Karpas-422 (cell line): ENCODE measurements around the gene C2orf76. TPM values are rescaled to one million over a fixed set of nuclear protein-coding genes. Genes with fewer than 3 reads are reported as not detected.
"Not testable (repeated sequence)": the region's sequence is repeated elsewhere in the genome, so short reads cannot be mapped to it uniquely, and the experiment has no call there.

Source experiments
- DNase-seq: peaks from one replicate; pipeline ENCODE4 v3.0.0-alpha.2; 2015
- H2AFZ ChIP-seq: fragments of 200-600 bp; sonication (generic); 2 replicates; pipeline ENCODE4 v1.6.1; 2014; ENCODE audit warnings: antibody characterized with exemption, low read length, mixed read lengths
- H3K27ac ChIP-seq: fragments of 200-600 bp; sonication (generic); 2 replicates; pipeline ENCODE4 v1.5.1; 2014; ENCODE audit warnings: mild to moderate bottlenecking, low read length, moderate library complexity
- H3K27me3 ChIP-seq: fragments of 200-600 bp; sonication (generic); 2 replicates; pipeline ENCODE4 v1.6.1; 2014; ENCODE audit warnings: low read length, mixed read lengths
- H3K36me3 ChIP-seq: fragments of 200-600 bp; sonication (generic); 2 replicates; pipeline ENCODE4 v1.6.1; 2014; ENCODE audit warnings: low read length, mixed read lengths; ENCODE audit not compliant: insufficient read depth
- H3K4me1 ChIP-seq: fragments of 200-600 bp; sonication (generic); 2 replicates; pipeline ENCODE4 v1.6.1; 2014; ENCODE audit warnings: mild to moderate bottlenecking, low read length, mixed read lengths
- H3K4me2 ChIP-seq: fragments of 200-600 bp; sonication (generic); 2 replicates; pipeline ENCODE4 v1.6.1; 2014; ENCODE audit warnings: low read length, low read depth, mild to moderate bottlenecking; ENCODE audit not compliant: poor library complexity, severe bottlenecking
- H3K4me3 ChIP-seq: fragments of 200-600 bp; sonication (generic); 2 replicates; pipeline ENCODE4 v1.5.1; 2014; ENCODE audit warnings: mild to moderate bottlenecking, antibody characterized with exemption, low read length, mixed read lengths
- H3K79me2 ChIP-seq: fragments of 200-600 bp; sonication (generic); 2 replicates; pipeline ENCODE4 v1.6.1; 2014; ENCODE audit warnings: mild to moderate bottlenecking, low read length, mixed read lengths
- H3K9ac ChIP-seq: fragments of 200-600 bp; sonication (generic); 2 replicates; pipeline ENCODE4 v1.6.0; 2014; ENCODE audit warnings: low read length
- H3K9me2 ChIP-seq: fragments of 200-600 bp; sonication (generic), shearing (Covaris generic); replicated peaks from 2 replicates; pipeline ENCODE4 v1.6.0; 2014; ENCODE audit warnings: mild to moderate bottlenecking, low read length, moderate library complexity; ENCODE audit not compliant: insufficient read depth
- H3K9me3 ChIP-seq: fragments of 300-700, 200-600 bp; sonication (generic); 2 replicates; pipeline ENCODE4 v1.6.1; 2014; ENCODE audit warnings: low read length, mixed read lengths
- H4K20me1 ChIP-seq: fragments of 200-600 bp; sonication (generic); 2 replicates; pipeline ENCODE4 v1.6.1; 2014; ENCODE audit warnings: mild to moderate bottlenecking, antibody characterized with exemption, low read length, low read depth; ENCODE audit not compliant: insufficient read depth
- total RNA-seq: library from RNA; depleted of rRNA; stranded (reverse); fragments of >200 nt; shearing (Covaris generic); gene quantifications from 2 replicates; pipeline ENCODE4 v1.2.3, GENCODE V29; 2014; ENCODE audit warnings: low replicate concordance

Gene C2orf76
- total RNA-seq, 1 experiment from 2014 or later, result 6.6 TPM

DNA sequence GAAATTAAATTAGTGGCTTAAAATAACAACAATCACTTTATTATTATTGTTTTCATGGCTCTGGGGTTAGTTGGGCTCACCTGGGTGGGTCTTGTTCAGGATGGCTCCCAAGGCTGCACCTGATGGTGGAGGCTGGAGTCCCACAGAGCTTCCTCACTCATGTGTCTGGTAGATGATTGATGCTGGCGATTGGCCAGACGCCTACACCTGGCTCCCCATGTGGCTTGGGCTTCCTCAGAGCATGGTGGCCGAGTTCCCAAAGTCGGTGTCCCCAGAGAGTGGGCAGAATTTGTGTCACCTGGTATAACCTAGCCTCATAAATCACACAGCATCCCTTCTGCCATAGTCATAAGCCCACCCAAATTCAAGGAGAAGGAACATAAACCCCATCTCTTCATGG is 18.3 kb upstream of the C2orf76 start:
- Histone ChIP-seq H3K4me3 (no peak overlapping the region), H3K4me2 (no peak overlapping the region), H3K9me3 (no peaks in the 10 kb centered on the region), H3K9me2 (no peaks in the 10 kb centered on the region), H3K27me3 (no peaks in the 10 kb centered on the region), H3K27ac (no peak overlapping the region), H3K36me3 (no peaks in the 10 kb centered on the region), H3K4me1 (0 out of 2 replicates have a peak, but pooled peaks cover 3% of the 10 kb centered on the region), H3K79me2 (no peaks in the 10 kb centered on the region), H4K20me1 (no peaks in the 10 kb centered on the region), H3K9ac (no peak overlapping the region), H2AFZ (no peak overlapping the region)
- DNase-seq, result no peak

DNA sequence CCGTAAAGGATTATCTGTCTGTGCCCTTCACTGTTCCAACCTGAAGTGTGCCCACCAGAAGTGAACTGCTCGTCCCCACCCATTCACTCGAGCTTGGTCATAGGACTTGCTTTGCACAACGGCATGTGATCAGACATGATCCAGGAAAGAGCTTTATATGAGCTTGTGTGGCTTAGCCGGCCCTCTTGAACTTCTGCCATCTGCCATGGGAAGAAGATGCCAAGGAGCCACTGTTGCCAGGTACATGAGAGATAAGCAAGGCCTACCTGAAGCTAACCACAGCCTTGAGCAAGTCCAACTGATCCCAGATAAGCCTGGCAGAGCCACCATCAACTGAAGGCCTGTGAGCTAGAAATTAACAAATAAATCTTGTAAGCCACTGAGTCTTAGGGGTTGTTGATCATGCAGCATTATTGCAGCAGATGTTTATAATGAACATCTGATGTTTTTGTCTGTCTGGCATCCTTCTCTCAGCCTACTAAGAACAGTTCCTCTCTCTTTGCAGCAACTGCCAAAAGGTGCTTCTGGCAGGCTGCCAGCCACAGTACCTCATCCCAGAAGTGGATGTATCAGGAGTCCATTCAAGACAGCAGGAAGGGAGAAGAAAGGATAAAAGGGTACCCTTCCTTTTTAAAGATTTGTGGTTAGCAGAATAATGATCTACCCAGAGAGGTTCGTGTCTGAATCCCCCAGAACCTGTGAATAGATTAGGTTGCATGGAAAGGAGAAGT is 16.9 kb upstream of the C2orf76 start:
- Histone ChIP-seq H3K9me2 (no peaks in the 10 kb centered on the region), H3K4me1 (0 out of 2 replicates have a peak, but pooled peaks cover 3% of the 10 kb centered on the region), H3K4me2 (no peak overlapping the region), H3K27me3 (no peaks in the 10 kb centered on the region), H4K20me1 (no peaks in the 10 kb centered on the region), H2AFZ (no peak overlapping the region), H3K9ac (no peak overlapping the region), H3K79me2 (no peaks in the 10 kb centered on the region), H3K36me3 (no peaks in the 10 kb centered on the region), H3K9me3 (no peaks in the 10 kb centered on the region), H3K4me3 (no peak overlapping the region), H3K27ac (no peak overlapping the region)
- no peak for DNase-seq

GRCh38 chr2:119378566-119378965 is 11.9 kb upstream of the C2orf76 start:
- H4K20me1 ChIP-seq, result no peaks in the 10 kb centered on the region
- no peaks in the 10 kb centered on the region for H3K9me2 ChIP-seq
- H3K27ac ChIP-seq, result no peak overlapping the region
- H3K4me1 ChIP-seq, result no peaks in the 10 kb centered on the region
- no peak overlapping the region for H2AFZ ChIP-seq
- H3K9ac ChIP-seq, result no peak overlapping the region
- H3K4me3 ChIP-seq, result no peak overlapping the region
- H3K27me3 ChIP-seq, result no peaks in the 10 kb centered on the region
- no peak overlapping the region for H3K4me2 ChIP-seq
- DNase-seq, result no peak
- no peaks in the 10 kb centered on the region for H3K9me3 ChIP-seq
- H3K79me2 ChIP-seq, result no peaks in the 10 kb centered on the region
- 0 out of 2 replicates have a peak, but pooled peaks cover under 1% of the 10 kb centered on the region for H3K36me3 ChIP-seq

DNA sequence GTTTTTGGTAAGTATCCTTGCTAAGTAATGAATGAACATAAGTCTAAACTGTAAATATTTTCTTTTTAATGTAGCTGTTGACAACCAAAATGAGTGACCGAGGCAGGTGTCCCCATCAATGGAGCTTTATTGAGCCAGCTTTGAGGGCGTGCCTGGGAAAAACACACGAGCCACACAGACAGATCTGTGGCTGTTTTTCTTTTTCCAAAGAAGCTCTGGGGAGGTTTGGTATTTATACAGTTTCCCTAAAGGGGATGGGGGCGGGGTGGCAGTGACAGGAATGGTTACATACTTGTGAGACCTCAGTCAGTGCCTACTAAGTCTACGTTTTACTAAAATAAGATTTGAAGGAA is 11.3 kb upstream of the C2orf76 start:
- DNase-seq, result no peak
- Histone ChIP-seq H2AFZ (no peak overlapping the region), H3K9me3 (no peaks in the 10 kb centered on the region), H4K20me1 (no peaks in the 10 kb centered on the region), H3K4me1 (no peaks in the 10 kb centered on the region), H3K9me2 (no peaks in the 10 kb centered on the region), H3K4me3 (no peak overlapping the region), H3K36me3 (0 out of 2 replicates have a peak, but pooled peaks cover 6% of the 10 kb centered on the region), H3K79me2 (no peaks in the 10 kb centered on the region), H3K4me2 (no peak overlapping the region), H3K9ac (no peak overlapping the region), H3K27me3 (no peaks in the 10 kb centered on the region), H3K27ac (no peak overlapping the region)

DNA sequence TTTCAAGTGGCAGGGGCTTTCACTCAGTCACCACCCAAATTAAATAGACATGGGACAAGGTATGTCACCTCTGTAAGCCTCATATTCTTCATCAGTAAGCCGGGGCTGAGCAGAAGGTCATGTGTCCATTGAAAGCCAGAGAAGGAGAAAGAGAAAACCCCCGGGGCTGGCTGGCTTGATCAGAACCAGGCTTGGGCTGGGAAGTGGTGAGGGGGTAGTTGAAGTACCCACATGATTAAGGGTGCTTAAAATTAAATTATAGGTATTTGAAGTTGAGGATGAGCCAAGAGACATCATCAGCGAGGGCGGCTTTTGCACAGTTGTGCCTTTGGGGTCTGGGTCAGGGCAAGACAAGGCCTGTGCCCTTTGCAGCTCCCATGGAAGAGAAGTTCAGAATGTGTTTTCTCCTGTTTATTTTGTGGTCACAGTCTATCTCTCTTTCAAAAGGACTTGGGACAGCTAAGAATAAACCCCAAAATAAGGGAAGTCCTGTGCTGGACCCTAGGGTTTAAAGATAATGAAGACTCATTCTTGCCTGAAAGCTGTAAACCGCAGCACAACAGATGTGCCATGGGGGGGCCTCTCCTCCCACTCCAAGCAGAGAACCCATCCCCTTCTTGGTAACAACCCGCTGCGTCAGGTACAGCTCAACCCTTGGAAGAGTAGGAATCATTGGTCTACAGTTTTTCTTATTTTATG is 10.8 kb upstream of the C2orf76 start:
- H3K4me3 ChIP-seq, result no peak overlapping the region
- H2AFZ ChIP-seq, result no peak overlapping the region
- no peaks in the 10 kb centered on the region for H3K9me3 ChIP-seq
- no peaks in the 10 kb centered on the region for H3K9me2 ChIP-seq
- no peak for DNase-seq
- no peak overlapping the region for H3K9ac ChIP-seq
- H4K20me1 ChIP-seq, result no peaks in the 10 kb centered on the region
- H3K27ac ChIP-seq, result no peak overlapping the region
- H3K4me2 ChIP-seq, result no peak overlapping the region
- H3K4me1 ChIP-seq, result no peaks in the 10 kb centered on the region
- no peaks in the 10 kb centered on the region for H3K79me2 ChIP-seq
- H3K36me3 ChIP-seq, result peaks cover 10% of the 10 kb centered on the region; the same call in 1 of the 2 replicates
- no peaks in the 10 kb centered on the region for H3K27me3 ChIP-seq

- peaks cover 4% of the 10 kb centered on the region; the same call in 1 of the 2 replicates for H4K20me1 ChIP-seq
- no peak overlapping the region for H3K4me2 ChIP-seq
- no peaks in the 10 kb centered on the region for H3K9me3 ChIP-seq
- DNase-seq, result no peak
- no peak overlapping the region for H3K27ac ChIP-seq
- H3K36me3 ChIP-seq, result peaks cover 16% of the 10 kb centered on the region
- H2AFZ ChIP-seq, result no peak overlapping the region
- no peaks in the 10 kb centered on the region for H3K9me2 ChIP-seq
- no peaks in the 10 kb centered on the region for H3K79me2 ChIP-seq
- H3K9ac ChIP-seq, result no peak overlapping the region
- no peaks in the 10 kb centered on the region for H3K4me1 ChIP-seq
- H3K27me3 ChIP-seq, result no peaks in the 10 kb centered on the region
- no peak overlapping the region for H3K4me3 ChIP-seq
Measured at GRCh38 chr2:119376810-119377209, 10.2 kb upstream of the C2orf76 start.

DNA sequence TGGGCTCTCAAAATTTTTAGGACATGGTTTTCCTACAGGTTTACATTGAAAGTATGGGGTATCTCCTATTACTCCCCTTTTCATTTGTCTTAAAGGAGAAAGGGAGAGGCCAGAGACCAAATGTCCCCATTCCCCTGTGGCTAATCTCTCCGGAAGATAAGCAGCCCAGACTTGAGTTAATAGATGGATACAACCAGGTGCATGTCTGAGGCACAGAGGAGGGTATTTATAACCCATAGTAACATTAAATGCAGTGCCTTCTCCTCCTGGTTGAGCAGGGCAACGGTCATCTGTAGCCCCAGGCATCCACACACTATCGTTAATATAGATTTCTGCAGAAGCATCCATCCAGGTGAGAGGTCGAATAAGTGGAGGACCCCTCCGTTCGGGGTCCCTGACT is 9.8 kb upstream of the C2orf76 start:
- H4K20me1 ChIP-seq, DNase-seq, H3K4me3 ChIP-seq, H3K4me1 ChIP-seq, H2AFZ ChIP-seq, H3K79me2 ChIP-seq, H3K4me2 ChIP-seq, H3K27me3 ChIP-seq, H3K27ac ChIP-seq, H3K9ac ChIP-seq, H3K9me2 ChIP-seq, H3K9me3 ChIP-seq: not testable (repeated sequence)
- peaks cover 20% of the 10 kb centered on the region for H3K36me3 ChIP-seq

DNA sequence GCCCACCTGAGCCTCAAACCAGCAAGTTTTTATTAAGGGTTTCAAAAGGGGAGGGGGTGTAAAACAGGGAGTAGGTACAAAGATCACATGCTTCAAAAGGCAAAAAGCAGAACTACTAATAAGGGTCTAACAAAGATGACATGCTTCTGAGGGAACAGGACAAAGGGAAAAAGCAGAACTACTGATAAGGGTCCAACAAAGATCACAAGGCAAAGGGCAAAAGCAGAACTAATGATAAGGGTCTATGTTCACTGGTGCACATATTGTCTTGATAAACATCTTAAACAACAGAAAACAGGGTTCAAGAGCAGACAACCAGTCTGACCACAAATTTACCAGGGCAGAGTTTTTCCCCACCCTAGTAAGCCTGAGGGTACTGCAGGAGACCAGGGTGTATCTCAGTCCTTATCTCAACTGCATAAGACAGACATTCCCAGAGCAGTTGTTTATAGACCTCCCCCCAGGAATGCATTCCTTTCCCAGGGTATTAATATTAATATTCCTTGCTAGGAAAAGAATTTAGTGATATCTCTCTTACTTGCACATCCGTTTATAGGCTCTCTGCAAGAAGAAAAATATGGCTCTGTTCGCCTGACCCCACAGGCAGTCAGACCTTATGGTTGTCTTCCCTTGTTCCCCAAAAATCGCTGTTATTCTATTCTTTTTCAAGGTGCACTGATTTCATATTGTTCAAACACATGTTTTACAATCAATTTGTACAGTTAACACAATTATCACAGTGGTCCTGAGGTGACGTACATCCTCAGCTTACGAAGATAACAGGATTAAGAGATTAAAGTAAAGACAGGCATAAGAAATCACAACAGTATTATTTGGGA is 7.5 kb upstream of the C2orf76 start:
- H3K27ac ChIP-seq, H3K4me3 ChIP-seq, H3K9me2 ChIP-seq, H3K4me2 ChIP-seq, H3K9ac ChIP-seq, H3K9me3 ChIP-seq, H3K4me1 ChIP-seq, H2AFZ ChIP-seq, H3K79me2 ChIP-seq, H3K27me3 ChIP-seq, DNase-seq: not testable (repeated sequence)
- H4K20me1 ChIP-seq, result peaks cover 12% of the 10 kb centered on the region; the same call in 1 of the 2 replicates
- peaks cover 39% of the 10 kb centered on the region for H3K36me3 ChIP-seq
